ENCODE data around the gene GAS2L3. TPM values are rescaled to one million over a fixed set of nuclear protein-coding genes. Genes with fewer than 3 reads are reported as not detected.

GAS2L3 gene
- total RNA-seq, 1 experiment from 2014 or later, result 38.7 TPM

GRCh38 chr12:100528034-100528433 is 45.5 kb upstream of the GAS2L3 start:
- H4K20me1 ChIP-seq (ENCODE audit: insufficient read depth), result no peaks in the 10 kb centered on the region
- TF ChIP-seq SP1 (IDR thresholded peaks at IDR 0.05; ENCODE audit: low read depth) (no peak), CTCF (IDR thresholded peaks at IDR 0.05 in 2 of 3, conservative IDR thresholded peaks at IDR 0.05 in 1 of 3; ENCODE audit: borderline replicate concordance in 1 of 3, insufficient read depth in 1 of 3, low read depth in 2 of 3, low read length in 2 of 3) (no peak), JUND (IDR thresholded peaks at IDR 0.05) (no peak), SIN3A (IDR thresholded peaks at IDR 0.05; ENCODE audit: low read depth) (no peak), REST (IDR thresholded peaks at IDR 0.05; ENCODE audit: low read depth) (no peak), ZNF274 (IDR thresholded peaks at IDR 0.05; ENCODE audit: low read depth, low read length) (no peak), ZBTB33 (IDR thresholded peaks at IDR 0.05; ENCODE audit: extremely low read depth, insufficient replicate concordance, low read length) (no peak), CBX3 (IDR thresholded peaks at IDR 0.05; ENCODE audit: low read depth) (no peak), MAX (IDR thresholded peaks at IDR 0.05) (no peak), ELF1 (IDR thresholded peaks at IDR 0.05; ENCODE audit: borderline replicate concordance, low read depth) (no peak), EZH2phosphoT487 (IDR thresholded peaks at IDR 0.05; ENCODE audit: borderline replicate concordance) (no peak)
- no peaks in the 10 kb centered on the region for H3K9me3 ChIP-seq (ENCODE audit: control insufficient read depth in 1 of 2, insufficient read depth in 1 of 2, low read depth in 1 of 2, low read length in 2 of 2)
- BruUV-seq (replicated peaks), result no TSS peak
- no peak overlapping the region for H3K27ac ChIP-seq (ENCODE audit: low read depth, low read length)
- ChIA-PET CTCF (no interaction called here), RAD21 (ENCODE audit: low non-redundant PET in 1 of 2, low total read pairs in 2 of 2, uncharacterized antibody in 2 of 2, unreplicated experiment in 2 of 2) (no interaction called here), POLR2A (no interaction called here)
- H2AFZ ChIP-seq (ENCODE audit: low read depth, low read length, poor library complexity, severe bottlenecking), result no peak overlapping the region
- no peaks in the 10 kb centered on the region for H3K4me1 ChIP-seq (ENCODE audit: control insufficient read depth in 1 of 2, insufficient read depth in 2 of 2, low read length in 2 of 2)
- H3K4me3 ChIP-seq (replicated peaks in 1 of 2; ENCODE audit: low read depth in 1 of 2, low read length in 2 of 2), result no peak overlapping the region
- ATAC-seq (no peak), DNase-seq (ENCODE audit: low read depth, low spot score) (no peak)
- intact Hi-C loops (cut with micrococcal nuclease), result no loop called here
- H3K36me3 ChIP-seq (ENCODE audit: control insufficient read depth in 1 of 2, insufficient read depth in 2 of 2, low read length in 2 of 2), result no peaks in the 10 kb centered on the region
- no peak overlapping the region for H3K4me2 ChIP-seq (ENCODE audit: low read length)
- H3K79me2 ChIP-seq (ENCODE audit: insufficient read depth, low read length), result no peaks in the 10 kb centered on the region
- H3K27me3 ChIP-seq (ENCODE audit: insufficient read depth, low read length), result peaks cover 59% of the 10 kb centered on the region
- no peak overlapping the region for H3K9ac ChIP-seq (ENCODE audit: low read length)
- no peaks in the 10 kb centered on the region for H3K9me2 ChIP-seq (ENCODE audit: insufficient read depth)
